SKM-1 (cell line): ENCODE measurements around the gene ACOXL.

Experiments used
- DNase-seq: peaks from one replicate; lab custom pipeline; 2025; ENCODE audit not compliant: unreplicated experiment; lab: John Stamatoyannopoulos, UW

ACOXL gene

GRCh38 chr2:110997331-110998045 is 265.1 kb downstream of the ACOXL start:
- DNase-seq, result no peak

- no peak for DNase-seq
These were observed 265.9 kb downstream of the ACOXL start for GRCh38 chr2:110998311-110998710.

- DNase-seq, result no peak
These were observed 267.3 kb downstream of the ACOXL start for GRCh38 chr2:110999626-111000025.

GRCh38 chr2:111005307-111005706 is 272.9 kb downstream of the ACOXL start:
- DNase-seq, result no peak

- no peak for DNase-seq
These were observed 273.4 kb downstream of the ACOXL start for GRCh38 chr2:111005821-111006220.

GRCh38 chr2:111007757-111008688 is 275.6 kb downstream of the ACOXL start:
- DNase-seq, result peak; percentile 18

GRCh38 chr2:111011218-111011617 is 278.8 kb downstream of the ACOXL start:
- no peak for DNase-seq

GRCh38 chr2:111015283-111015995 is 283.1 kb downstream of the ACOXL start:
- no peak for DNase-seq

GRCh38 chr2:111017034-111017622 is 284.8 kb downstream of the ACOXL start:
- DNase-seq, result no peak

- no peak for DNase-seq
These were observed 285.5 kb downstream of the ACOXL start for GRCh38 chr2:111017909-111018308.

- DNase-seq, result no peak
These were observed 287.0 kb downstream of the ACOXL start for GRCh38 chr2:111019381-111019780.

GRCh38 chr2:111022633-111023032 is 290.3 kb downstream of the ACOXL start:
- peak; percentile 65 for DNase-seq

GRCh38 chr2:111024496-111024895 is 292.1 kb downstream of the ACOXL start:
- DNase-seq, result no peak

- no peak for DNase-seq
These were observed 292.9 kb downstream of the ACOXL start for GRCh38 chr2:111025288-111025687.

- no peak for DNase-seq
These were observed 296.3 kb downstream of the ACOXL start for GRCh38 chr2:111028720-111029119.

GRCh38 chr2:111029181-111029927 is 297.0 kb downstream of the ACOXL start:
- DNase-seq, result no peak

- no peak for DNase-seq
These were observed 298.0 kb downstream of the ACOXL start for GRCh38 chr2:111030260-111030891.

GRCh38 chr2:111030945-111031344 is 298.6 kb downstream of the ACOXL start:
- DNase-seq, result no peak

GRCh38 chr2:111031546-111032478 is 299.4 kb downstream of the ACOXL start:
- DNase-seq, result no peak
